ENCODE measurements around the gene GTPBP10. TPM values are rescaled to one million over a fixed set of nuclear protein-coding genes. Genes with fewer than 3 reads are reported as not detected.

The GTPBP10 gene
- total RNA-seq, 1 donor from 2014 or later: 24.2 TPM

DNA sequence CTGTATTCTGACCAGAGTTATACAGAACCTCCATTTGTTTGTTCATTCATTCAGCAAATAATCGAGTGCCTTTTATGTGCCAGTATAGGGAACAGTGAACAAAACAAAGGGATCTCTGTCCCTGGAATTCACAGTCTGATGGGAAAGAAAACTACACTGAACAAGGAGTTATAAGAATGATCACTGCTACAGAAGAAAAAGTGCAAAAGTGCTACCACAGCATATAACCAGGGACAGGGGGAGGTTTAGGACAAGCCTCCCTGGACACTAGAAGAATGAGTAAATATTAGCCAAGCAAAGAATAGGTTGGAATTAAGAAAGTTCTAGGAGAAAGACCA lies 60.9 kb downstream of the GTPBP10 start:
- no peak for DNase-seq
- H3K27me3 ChIP-seq (ENCODE audit: low read depth): no peaks in the 10 kb centered on the region
- peaks cover 55% of the 10 kb centered on the region for H3K36me3 ChIP-seq
- H3K9me3 ChIP-seq (replicated peaks): no peaks in the 10 kb centered on the region
- peak overlapping the region; percentile 92 for H3K27ac ChIP-seq (replicated peaks)
- H3K4me3 ChIP-seq: no peak overlapping the region
- intact Hi-C loops (cut with micrococcal nuclease): no loop called here
- peaks cover 86% of the 10 kb centered on the region for H3K4me1 ChIP-seq
- TF ChIP-seq, protein P1, sequence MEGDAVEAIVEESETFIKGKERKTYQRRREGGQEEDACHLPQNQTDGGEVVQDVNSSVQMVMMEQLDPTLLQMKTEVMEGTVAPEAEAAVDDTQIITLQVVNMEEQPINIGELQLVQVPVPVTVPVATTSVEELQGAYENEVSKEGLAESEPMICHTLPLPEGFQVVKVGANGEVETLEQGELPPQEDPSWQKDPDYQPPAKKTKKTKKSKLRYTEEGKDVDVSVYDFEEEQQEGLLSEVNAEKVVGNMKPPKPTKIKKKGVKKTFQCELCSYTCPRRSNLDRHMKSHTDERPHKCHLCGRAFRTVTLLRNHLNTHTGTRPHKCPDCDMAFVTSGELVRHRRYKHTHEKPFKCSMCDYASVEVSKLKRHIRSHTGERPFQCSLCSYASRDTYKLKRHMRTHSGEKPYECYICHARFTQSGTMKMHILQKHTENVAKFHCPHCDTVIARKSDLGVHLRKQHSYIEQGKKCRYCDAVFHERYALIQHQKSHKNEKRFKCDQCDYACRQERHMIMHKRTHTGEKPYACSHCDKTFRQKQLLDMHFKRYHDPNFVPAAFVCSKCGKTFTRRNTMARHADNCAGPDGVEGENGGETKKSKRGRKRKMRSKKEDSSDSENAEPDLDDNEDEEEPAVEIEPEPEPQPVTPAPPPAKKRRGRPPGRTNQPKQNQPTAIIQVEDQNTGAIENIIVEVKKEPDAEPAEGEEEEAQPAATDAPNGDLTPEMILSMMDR (IDR thresholded peaks at IDR 0.05; ENCODE audit: borderline replicate concordance): no peak

DNA sequence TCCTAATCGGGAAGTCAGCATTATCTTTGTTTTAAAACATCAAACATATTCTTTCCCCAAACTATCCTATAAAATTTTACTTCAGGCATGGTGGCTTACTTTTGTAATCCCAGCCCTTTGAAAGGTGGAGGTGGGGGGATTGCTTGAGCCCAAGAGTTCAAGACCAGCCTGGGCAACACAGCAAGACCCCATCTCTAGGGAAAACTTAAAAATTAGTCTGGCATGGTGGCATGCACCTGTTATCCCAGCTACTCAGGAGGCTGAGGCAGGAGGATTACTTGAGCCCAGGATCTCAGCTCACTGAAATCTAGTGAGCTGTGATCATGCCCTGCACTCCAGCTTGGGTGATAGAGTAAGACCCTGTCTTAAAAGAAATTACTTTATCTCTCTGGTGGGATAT lies 61.6 kb downstream of the GTPBP10 start:
- H3K36me3 ChIP-seq: peaks cover 62% of the 10 kb centered on the region
- H3K4me1 ChIP-seq: peaks cover 86% of the 10 kb centered on the region
- H3K27me3 ChIP-seq (ENCODE audit: low read depth): no peaks in the 10 kb centered on the region
- H3K9me3 ChIP-seq (replicated peaks): no peaks in the 10 kb centered on the region
- TF ChIP-seq, protein P1 (IDR thresholded peaks at IDR 0.05; ENCODE audit: borderline replicate concordance): no peak
- peak overlapping the region; percentile 92 for H3K27ac ChIP-seq (replicated peaks)
- no peak for DNase-seq
- intact Hi-C loops (cut with micrococcal nuclease): no loop called here
- H3K4me3 ChIP-seq: no peak overlapping the region

DNA sequence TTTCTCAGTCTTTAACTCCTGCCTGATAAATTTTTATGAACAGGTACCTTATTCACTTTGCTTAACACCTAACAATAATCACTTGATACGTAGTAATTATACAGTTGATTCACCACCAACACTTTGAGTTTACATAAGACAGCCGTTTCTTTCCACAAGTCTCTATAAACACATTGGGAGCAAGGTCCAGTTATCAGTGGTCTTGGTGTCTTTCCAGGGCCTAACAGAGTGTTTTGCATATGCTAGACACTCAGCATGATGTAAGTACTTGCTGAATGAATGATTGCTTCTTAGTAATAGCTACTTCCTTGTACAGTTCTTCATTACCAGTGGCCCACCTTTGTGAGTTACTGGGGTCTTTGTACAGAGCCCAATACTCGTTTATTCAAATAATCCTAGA lies 63.2 kb downstream of the GTPBP10 start:
- TF ChIP-seq, protein P1 (IDR thresholded peaks at IDR 0.05; ENCODE audit: borderline replicate concordance): no peak
- peaks cover 77% of the 10 kb centered on the region for H3K36me3 ChIP-seq

DNA sequence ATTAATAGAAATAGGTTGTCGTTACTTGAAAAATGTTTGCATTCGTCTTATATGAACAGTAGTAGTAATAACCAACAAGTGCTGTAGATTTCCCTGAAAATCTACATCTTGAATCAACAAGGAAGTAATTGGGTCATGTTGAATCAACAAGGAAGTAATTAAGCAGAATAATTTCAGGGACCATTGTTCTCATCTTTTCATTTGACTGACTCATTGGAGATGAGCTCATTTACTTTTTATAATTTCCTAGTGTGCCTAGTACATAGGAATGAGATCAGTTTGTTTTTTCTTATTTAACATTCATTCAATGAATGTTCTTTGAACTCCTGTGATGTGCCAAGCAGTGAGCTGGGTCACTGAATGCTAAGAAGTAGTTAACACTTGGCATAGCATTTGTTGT lies 65.0 kb downstream of the GTPBP10 start:
- TF ChIP-seq, protein P1 (IDR thresholded peaks at IDR 0.05; ENCODE audit: borderline replicate concordance): no peak
- Histone ChIP-seq H3K9me3 (replicated peaks) (no peaks in the 10 kb centered on the region), H3K27me3 (ENCODE audit: low read depth) (no peaks in the 10 kb centered on the region), H3K36me3 (peaks cover 69% of the 10 kb centered on the region), H3K4me3 (no peak overlapping the region), H3K4me1 (peaks cover 84% of the 10 kb centered on the region), H3K27ac (replicated peaks) (peak overlapping the region; percentile 92)
- DNase-seq: no peak
- intact Hi-C loops (cut with micrococcal nuclease): no loop called here

More for the DNA sequence above, 63.2 kb downstream of the GTPBP10 start:
- peaks cover 95% of the 10 kb centered on the region for H3K4me1 ChIP-seq
- no peak for DNase-seq
- H3K27me3 ChIP-seq (ENCODE audit: low read depth): no peaks in the 10 kb centered on the region
- no peak overlapping the region for H3K4me3 ChIP-seq
- H3K9me3 ChIP-seq (replicated peaks): no peaks in the 10 kb centered on the region
- peak overlapping the region; percentile 92 for H3K27ac ChIP-seq (replicated peaks)
- intact Hi-C loops (cut with micrococcal nuclease): no loop called here

DNA sequence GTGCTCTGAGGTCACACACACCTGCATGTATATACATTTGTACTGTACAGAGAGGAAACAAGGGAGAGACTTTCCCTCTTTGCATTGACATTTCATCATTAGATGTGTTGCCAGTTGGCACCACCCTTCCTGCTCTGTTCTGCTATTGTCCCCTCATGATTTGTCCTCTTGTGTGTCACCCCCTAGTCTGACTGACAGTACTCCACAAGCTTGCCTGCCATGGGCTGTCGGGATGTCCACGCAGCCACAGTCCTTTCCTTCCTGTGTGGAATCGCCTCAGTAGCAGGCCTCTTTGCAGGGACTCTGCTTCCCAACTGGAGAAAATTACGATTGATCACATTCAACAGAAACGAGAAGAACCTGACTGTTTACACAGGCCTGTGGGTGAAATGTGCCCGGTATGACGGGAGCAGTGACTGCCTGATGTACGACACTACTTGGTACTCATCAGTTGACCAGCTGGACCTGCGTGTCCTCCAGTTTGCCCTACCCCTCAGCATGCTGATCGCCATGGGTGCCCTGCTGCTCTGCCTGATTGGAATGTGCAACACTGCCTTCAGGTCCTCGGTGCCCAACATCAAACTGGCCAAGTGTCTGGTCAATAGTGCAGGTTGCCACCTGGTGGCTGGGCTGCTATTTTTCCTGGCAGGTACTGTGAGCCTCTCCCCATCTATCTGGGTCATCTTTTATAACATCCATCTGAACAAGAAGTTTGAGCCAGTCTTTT lies 66.1 kb downstream of the GTPBP10 start:
- H3K9me3 ChIP-seq (replicated peaks): no peaks in the 10 kb centered on the region
- no peak for DNase-seq
- H3K36me3 ChIP-seq: peaks cover 62% of the 10 kb centered on the region
- peaks cover 77% of the 10 kb centered on the region for H3K4me1 ChIP-seq
- intact Hi-C loops (cut with micrococcal nuclease): no loop called here
- TF ChIP-seq, protein P1 (IDR thresholded peaks at IDR 0.05; ENCODE audit: borderline replicate concordance): peak; percentile 38
- no peaks in the 10 kb centered on the region for H3K27me3 ChIP-seq (ENCODE audit: low read depth)
- H3K27ac ChIP-seq (replicated peaks): no peak overlapping the region
- no peak overlapping the region for H3K4me3 ChIP-seq
